GM13976 (cell line): Measurements from ENCODE around the gene STX16.
"Not testable (repeated sequence)": the region's sequence is repeated elsewhere in the genome, so short reads cannot be mapped to it uniquely, and the experiment has no call there.

Source experiments
- DNase-seq: peaks from one replicate; pipeline ENCODE4 v3.0.0; 2012; ENCODE audit warnings: low spot score
- CTCF ChIP-seq: IDR thresholded peaks from 2 replicates; pipeline ENCODE4 v1.5.1; 2012; ENCODE audit warnings: borderline replicate concordance, mild to moderate bottlenecking; ENCODE audit not compliant: insufficient read depth; ENCODE audit errors: extremely low read depth, missing control alignments, control extremely low read depth
- in situ Hi-C: fragments of 300-500 bp; cut with MboI; formaldehyde crosslinking; loops from one replicate; pipeline ENCODE4 v1.12.0; 2022; ENCODE audit warnings: low sequenced_read_pairs, mixed read lengths, inconsistent platforms; ENCODE audit not compliant: unreplicated experiment

The STX16 gene

DNA sequence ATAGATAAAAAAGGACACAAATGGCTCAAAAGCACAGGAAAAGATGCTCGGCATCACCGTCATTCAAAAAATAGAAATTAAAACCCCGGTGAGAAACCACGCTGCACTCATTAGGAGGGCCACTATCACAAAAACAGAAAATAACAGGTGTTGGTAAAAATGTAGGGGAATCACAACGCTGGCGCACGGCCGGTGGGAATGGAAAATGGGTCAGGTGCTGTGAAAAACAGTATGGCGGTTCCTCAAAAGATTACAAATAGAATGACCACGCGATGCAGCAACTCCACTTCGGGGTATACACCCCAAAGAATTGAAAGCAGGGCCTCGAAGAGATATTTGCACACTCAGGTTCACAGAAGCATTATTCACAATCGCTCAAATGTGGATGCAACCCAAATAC lies 69.8 kb downstream of the STX16 start:
- in situ Hi-C loops: no loop called here
- TF ChIP-seq CTCF: no peak
- no peak for DNase-seq

GRCh38 chr20:58721951-58722778 lies 71.1 kb downstream of the STX16 start:
- in situ Hi-C loops: no loop called here
- no peak for DNase-seq
- no peak for TF ChIP-seq CTCF

GRCh38 chr20:58722877-58723627 lies 72.0 kb downstream of the STX16 start:
- TF ChIP-seq CTCF: no peak
- no peak for DNase-seq
- in situ Hi-C loops: no loop called here

DNA sequence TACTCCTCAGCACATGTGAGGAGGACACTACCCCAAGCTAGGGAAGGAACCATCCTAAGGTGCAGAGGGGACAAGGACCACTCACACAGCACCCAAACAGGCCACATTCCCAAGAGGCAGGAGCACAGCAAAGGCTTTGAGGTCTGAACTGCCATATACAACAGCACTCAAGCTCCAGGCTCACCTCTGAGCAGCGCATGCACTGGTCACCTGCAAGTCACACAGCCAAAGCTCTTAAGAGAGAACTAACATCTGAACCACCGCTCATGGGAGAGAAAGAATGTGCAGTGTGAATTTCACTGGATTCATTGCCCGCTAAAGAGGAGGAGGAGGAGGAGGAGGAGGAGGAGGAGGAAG lies 72.5 kb downstream of the STX16 start:
- in situ Hi-C loops: no loop called here

GRCh38 chr20:58726156-58726555 lies 75.1 kb downstream of the STX16 start:
- in situ Hi-C loops, DNase-seq: not testable (repeated sequence)

More for the DNA sequence above, 72.5 kb downstream of the STX16 start:
- no peak for TF ChIP-seq CTCF
- no peak for DNase-seq
